Endodermal cell (in vitro differentiated cells): ENCODE data around the gene ADRB1. TPM values are rescaled to one million over a fixed set of nuclear protein-coding genes. Genes with fewer than 3 reads are reported as not detected.

Experiments
- DNase-seq: peaks from one replicate; pipeline ENCODE4 v3.0.0-alpha.2; 2017
- H3K27ac ChIP-seq: 2 replicates; pipeline ENCODE4 v1.5.1; 2013; ENCODE audit warnings: mild to moderate bottlenecking, low read depth, low read length, moderate library complexity
- H3K27me3 ChIP-seq: 2 replicates; pipeline ENCODE4 v1.6.1; 2013; ENCODE audit warnings: mild to moderate bottlenecking, low read length, moderate library complexity; ENCODE audit not compliant: insufficient read depth, control insufficient read depth, poor library complexity, severe bottlenecking
- H3K36me3 ChIP-seq: 2 replicates; pipeline ENCODE4 v1.7.0; 2013; ENCODE audit warnings: mild to moderate bottlenecking, low read length, moderate library complexity; ENCODE audit not compliant: control insufficient read depth, insufficient read depth
- H3K4me1 ChIP-seq: one replicate; pipeline ENCODE4 v1.7.0; 2013; ENCODE audit warnings: low read length; ENCODE audit not compliant: control insufficient read depth, insufficient read depth
- H3K4me3 ChIP-seq: 2 replicates; pipeline ENCODE4 v1.5.1; 2013; ENCODE audit warnings: mild to moderate bottlenecking, low read length, moderate library complexity
- H3K9ac ChIP-seq: 2 replicates; pipeline ENCODE4 v1.6.1; 2013; ENCODE audit warnings: mild to moderate bottlenecking, low read length, moderate library complexity; ENCODE audit not compliant: poor library complexity, severe bottlenecking; ENCODE audit errors: extremely low read depth
- H3K9me3 ChIP-seq: 2 replicates; pipeline ENCODE4 v1.6.1; 2013; ENCODE audit warnings: mild to moderate bottlenecking, low read length, moderate library complexity; ENCODE audit not compliant: control insufficient read depth
- H3K27ac Mint-ChIP-seq: 2 replicates; pipeline ENCODE4 v1.8.0; 2020; ENCODE audit warnings: mixed read lengths
- H3K27me3 Mint-ChIP-seq: 2 replicates; pipeline ENCODE4 v1.8.0; 2021; ENCODE audit warnings: mild to moderate bottlenecking, mixed read lengths; ENCODE audit not compliant: insufficient read depth
- H3K36me3 Mint-ChIP-seq: 2 replicates; pipeline ENCODE4 v1.8.0; 2020; ENCODE audit warnings: low read depth, mixed read lengths
- H3K4me1 Mint-ChIP-seq: 2 replicates; pipeline ENCODE4 v1.8.0; 2020; ENCODE audit warnings: mixed read lengths
- H3K4me3 Mint-ChIP-seq: 2 replicates; pipeline ENCODE4 v1.8.0; 2020; ENCODE audit warnings: mild to moderate bottlenecking, moderate library complexity, mixed read lengths
- H3K9me3 Mint-ChIP-seq: 2 replicates; pipeline ENCODE4 v1.8.0; 2020; ENCODE audit warnings: mild to moderate bottlenecking, mixed read lengths
- WGBS, 2 experiments: methylation state at CpG; one replicate each; pipeline versions ENCODE4 v1.1.5 to v1.1.7; 2013; ENCODE audit warnings: missing lambda C conversion rate in 2 of 2, mixed read lengths in 1 of 2; ENCODE audit not compliant: insufficient coverage in 1 of 2, insufficient read length in 1 of 2; 5-methylcytosine and 5-hydroxymethylcytosine counted together
- total RNA-seq, 2 donors: library from RNA; stranded (reverse); fragmentation: NEBNext Ultra II Directional in 1 of 2; extraction: Animal tissue kit (Norgen Biotek cat#: 25700) in 1 of 2; gene quantifications; 2 replicates in 1 of 2; 3 replicates in 1 of 2; pipeline ENCODE4 v1.2.1, GENCODE V29; 2021
- TF ChIP-seq, protein P1 (sequence below): fragments of 200-600 bp; sonication (generic); conservative IDR thresholded peaks from 2 replicates; pipeline ENCODE4 v1.5.0; 2021; ENCODE audit warnings: antibody characterized with exemption, mild to moderate bottlenecking

The ADRB1 gene
- total RNA-seq, 2 donors from 2014 or later, result not detected

DNA sequence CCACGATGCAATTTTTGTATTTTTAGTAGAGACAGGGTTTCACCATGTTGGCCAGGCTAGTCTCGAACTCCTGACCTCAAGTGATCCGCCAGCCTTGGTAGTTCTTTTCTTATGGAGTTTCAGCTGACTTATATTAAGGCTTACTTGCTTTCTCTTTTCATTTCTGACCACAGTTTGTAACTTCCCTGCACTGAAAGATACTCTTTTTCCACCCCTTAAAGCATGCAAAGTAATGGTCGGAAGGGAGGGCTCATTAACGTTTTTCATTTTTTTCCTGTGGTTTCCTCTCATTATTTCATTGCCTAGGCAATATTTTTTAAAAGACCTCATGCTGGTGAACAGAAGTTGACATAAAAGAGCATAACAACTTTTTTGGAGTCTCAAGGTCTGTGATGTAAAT is 27.0 kb downstream of the ADRB1 start:
- Histone ChIP-seq H3K27me3 (no peaks in the 10 kb centered on the region), H3K4me1 (no peaks in the 10 kb centered on the region), H3K27ac (no peak overlapping the region), H3K36me3 (no peaks in the 10 kb centered on the region), H3K9ac (no peak overlapping the region), H3K9me3 (no peaks in the 10 kb centered on the region), H3K4me3 (no peak overlapping the region)
- H3K4me3 Mint-ChIP-seq, result no peak overlapping the region
- H3K27me3 Mint-ChIP-seq, result no peaks in the 10 kb centered on the region
- H3K4me1 Mint-ChIP-seq, result no peaks in the 10 kb centered on the region
- no peak overlapping the region for H3K27ac Mint-ChIP-seq
- WGBS, 2 experiments, result 82 to 93% methylated on average over 5 of the region's 5 CpGs
- no peaks in the 10 kb centered on the region for H3K36me3 Mint-ChIP-seq
- TF ChIP-seq, protein P1, sequence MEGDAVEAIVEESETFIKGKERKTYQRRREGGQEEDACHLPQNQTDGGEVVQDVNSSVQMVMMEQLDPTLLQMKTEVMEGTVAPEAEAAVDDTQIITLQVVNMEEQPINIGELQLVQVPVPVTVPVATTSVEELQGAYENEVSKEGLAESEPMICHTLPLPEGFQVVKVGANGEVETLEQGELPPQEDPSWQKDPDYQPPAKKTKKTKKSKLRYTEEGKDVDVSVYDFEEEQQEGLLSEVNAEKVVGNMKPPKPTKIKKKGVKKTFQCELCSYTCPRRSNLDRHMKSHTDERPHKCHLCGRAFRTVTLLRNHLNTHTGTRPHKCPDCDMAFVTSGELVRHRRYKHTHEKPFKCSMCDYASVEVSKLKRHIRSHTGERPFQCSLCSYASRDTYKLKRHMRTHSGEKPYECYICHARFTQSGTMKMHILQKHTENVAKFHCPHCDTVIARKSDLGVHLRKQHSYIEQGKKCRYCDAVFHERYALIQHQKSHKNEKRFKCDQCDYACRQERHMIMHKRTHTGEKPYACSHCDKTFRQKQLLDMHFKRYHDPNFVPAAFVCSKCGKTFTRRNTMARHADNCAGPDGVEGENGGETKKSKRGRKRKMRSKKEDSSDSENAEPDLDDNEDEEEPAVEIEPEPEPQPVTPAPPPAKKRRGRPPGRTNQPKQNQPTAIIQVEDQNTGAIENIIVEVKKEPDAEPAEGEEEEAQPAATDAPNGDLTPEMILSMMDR, result no peak
- H3K9me3 Mint-ChIP-seq, result no peaks in the 10 kb centered on the region
- no peak for DNase-seq

DNA sequence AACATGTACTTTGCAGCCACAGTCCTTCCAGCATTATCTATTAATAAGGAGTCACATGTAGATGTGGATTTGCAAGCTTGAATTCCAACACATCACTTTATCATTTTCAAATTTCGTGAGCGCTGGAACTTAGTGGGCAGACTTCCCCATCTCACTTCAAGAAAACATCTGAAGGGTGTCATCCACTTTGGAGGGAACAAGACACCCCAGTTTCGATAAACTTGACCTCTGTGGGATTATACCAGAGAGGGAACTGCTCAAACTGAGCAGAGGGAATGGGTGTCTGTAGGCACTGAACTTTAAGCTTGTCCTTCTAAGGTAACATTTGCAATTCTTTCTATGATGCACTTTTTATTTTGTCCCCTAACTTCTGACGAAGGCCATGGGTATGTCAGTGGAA is 27.5 kb downstream of the ADRB1 start:
- H3K4me1 Mint-ChIP-seq, result no peaks in the 10 kb centered on the region
- no peaks in the 10 kb centered on the region for H3K9me3 ChIP-seq
- H3K27me3 Mint-ChIP-seq, result no peaks in the 10 kb centered on the region
- no peaks in the 10 kb centered on the region for H3K4me1 ChIP-seq
- H3K36me3 ChIP-seq, result no peaks in the 10 kb centered on the region
- DNase-seq, result no peak
- no peak overlapping the region for H3K27ac ChIP-seq
- no peaks in the 10 kb centered on the region for H3K36me3 Mint-ChIP-seq
- H3K4me3 ChIP-seq, result no peak overlapping the region
- no peak overlapping the region for H3K27ac Mint-ChIP-seq
- no peak overlapping the region for H3K4me3 Mint-ChIP-seq
- no peaks in the 10 kb centered on the region for H3K9me3 Mint-ChIP-seq
- 87 to 100% methylated on average over 3 to 4 of the region's 4 CpGs for WGBS, 2 experiments
- TF ChIP-seq, protein P1, result no peak
- H3K9ac ChIP-seq, result no peak overlapping the region
- no peaks in the 10 kb centered on the region for H3K27me3 ChIP-seq

DNA sequence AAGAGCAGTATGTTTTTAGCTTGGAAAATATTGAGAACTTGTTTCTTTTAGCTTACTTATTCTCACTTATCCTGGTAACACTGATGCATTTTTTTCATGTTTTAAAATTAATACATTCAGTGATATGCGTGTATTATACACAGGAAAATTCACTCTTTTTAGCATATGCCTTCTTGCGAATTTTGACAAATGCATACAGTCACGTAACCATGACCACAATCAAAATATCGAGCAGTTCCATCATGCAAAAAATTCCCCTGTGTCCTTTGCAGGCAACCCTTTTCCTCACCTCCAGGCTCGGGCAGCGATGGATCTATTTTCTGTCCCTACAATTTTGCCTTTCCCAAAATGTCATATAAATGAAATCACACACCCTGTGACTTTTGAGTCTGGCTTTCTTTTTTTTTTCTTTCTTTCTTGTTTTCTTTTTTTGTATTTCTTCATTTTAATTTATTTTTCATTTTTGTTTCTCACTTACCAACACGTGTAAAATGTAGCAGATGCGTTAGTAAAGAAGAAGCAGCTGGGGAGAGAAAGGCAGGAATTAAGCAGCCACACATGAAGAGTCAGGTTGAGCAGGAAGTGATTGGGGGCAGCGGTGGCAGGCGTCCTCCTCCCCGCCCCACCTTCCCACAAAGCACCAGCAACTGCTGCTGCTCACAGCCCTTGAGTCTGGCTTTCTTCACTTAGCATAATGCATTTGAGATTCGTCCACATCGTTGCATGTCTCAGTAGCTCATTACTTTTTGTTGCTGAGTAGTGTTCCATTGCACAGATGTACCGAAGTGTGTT is 29.9 kb downstream of the ADRB1 start:
- H3K36me3 ChIP-seq, result no peaks in the 10 kb centered on the region
- no peaks in the 10 kb centered on the region for H3K27me3 ChIP-seq
- Mint-ChIP-seq H3K4me1 (no peaks in the 10 kb centered on the region), H3K4me3 (no peak overlapping the region), H3K27ac (no peak overlapping the region), H3K27me3 (no peaks in the 10 kb centered on the region), H3K9me3 (peaks cover 4% of the 10 kb centered on the region), H3K36me3 (no peaks in the 10 kb centered on the region)
- no peak for DNase-seq
- H3K9me3 ChIP-seq, result no peaks in the 10 kb centered on the region
- no peak overlapping the region for H3K4me3 ChIP-seq
- TF ChIP-seq, protein P1, result no peak
- no peak overlapping the region for H3K27ac ChIP-seq
- H3K9ac ChIP-seq, result no peak overlapping the region
- H3K4me1 ChIP-seq, result no peaks in the 10 kb centered on the region
- 87 to 95% methylated on average over 6 to 14 of the region's 14 CpGs for WGBS, 2 experiments
